GM08714 (cell line): ENCODE data around the gene ATAD3C.
"Not testable (repeated sequence)": the region's sequence is repeated elsewhere in the genome, so short reads cannot be mapped to it uniquely, and the experiment has no call there.

Source experiments
- H3K4me3 ChIP-seq: fragments of 200-500 bp; sonication (Bioruptor generic); 2 replicates; pipeline ENCODE4 v1.5.1; 2014; ENCODE audit warnings: mild to moderate bottlenecking, low read length, inconsistent platforms
- ZNF274 ChIP-seq: IDR thresholded peaks from 2 replicates; pipeline ENCODE4 v1.6.1; 2012; ENCODE audit warnings: mild to moderate bottlenecking, low read depth, low read length

Gene ATAD3C

DNA sequence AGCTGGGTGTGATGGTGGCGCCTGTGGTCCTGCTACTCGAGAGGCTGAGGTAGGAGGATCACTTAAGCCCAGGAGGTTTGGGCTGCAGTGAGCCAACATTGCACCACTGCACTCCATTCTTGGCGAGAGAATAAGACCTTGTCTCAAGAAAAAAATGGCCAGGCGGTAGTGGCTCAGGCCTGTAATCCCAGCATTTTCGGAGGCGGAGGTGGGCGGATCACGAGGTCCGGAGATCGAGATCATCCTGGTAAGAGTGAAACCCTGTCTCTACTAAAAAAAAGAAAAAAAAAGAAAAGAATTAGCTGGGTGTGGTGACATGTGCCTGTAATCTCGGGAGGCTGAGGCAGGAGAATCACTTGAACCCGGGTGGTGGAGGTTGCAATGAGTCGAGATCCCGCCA, 33.4 kb downstream of the ATAD3C start:
- TF ChIP-seq ZNF274 = no peak
- no peak overlapping the region for H3K4me3 ChIP-seq

DNA sequence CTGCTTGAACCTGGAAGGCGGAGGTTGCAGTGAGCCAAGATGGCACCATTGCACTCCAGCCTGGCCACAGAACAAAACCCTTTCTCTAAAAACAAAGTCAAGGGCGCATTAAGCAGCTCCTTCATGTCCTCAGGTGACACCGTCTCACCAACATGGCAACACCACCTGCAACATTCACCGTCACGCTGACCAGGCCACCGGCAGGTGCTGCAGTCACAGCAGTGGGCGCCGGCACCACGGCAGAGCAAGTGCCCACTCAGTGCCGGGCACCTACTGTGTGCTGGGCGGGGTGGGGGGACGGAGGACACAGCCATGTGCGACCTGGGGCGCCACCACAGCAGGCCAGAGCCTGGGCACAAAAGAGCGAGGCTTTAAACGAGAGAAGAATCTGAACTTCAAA, 34.2 kb downstream of the ATAD3C start:
- no peak overlapping the region for H3K4me3 ChIP-seq

DNA sequence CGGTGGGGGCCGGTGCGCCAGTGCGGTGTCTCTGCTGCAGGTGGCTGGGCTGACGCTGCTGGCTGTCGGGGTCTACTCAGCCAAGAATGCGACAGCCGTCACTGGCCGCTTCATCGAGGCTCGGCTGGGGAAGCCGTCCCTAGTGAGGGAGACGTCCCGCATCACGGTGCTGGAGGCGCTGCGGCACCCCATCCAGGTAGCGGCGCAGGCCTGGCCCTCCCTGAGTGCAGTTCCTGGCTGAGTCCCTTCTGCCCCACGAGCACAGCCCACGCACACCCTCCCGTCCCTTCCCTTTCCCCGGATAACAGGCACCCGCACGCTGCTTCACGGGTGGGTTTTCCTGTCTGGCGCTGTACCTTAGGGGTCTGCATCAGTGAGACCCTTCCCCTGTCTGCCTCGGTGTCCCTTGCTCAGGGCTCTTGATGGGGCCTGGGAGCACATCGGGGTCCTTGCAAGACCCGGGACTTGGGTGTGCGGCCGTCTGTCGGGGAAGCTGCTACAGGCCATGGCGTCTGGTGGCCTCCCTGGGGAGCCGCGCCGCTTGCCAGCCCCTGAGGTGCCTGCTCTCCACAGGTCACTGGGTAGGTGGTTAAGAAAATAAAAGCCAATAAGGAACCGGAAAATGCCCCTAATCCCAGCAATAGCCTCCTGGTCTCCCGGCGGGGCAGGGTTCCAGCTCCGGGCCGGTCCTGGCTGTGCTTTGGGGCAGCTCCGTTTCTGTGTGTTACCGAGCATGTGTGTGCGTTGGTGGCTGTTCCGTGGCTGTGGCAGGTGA, 35.7 kb downstream of the ATAD3C start:
- H3K4me3 ChIP-seq = not testable (repeated sequence)

More for the DNA sequence above, 34.2 kb downstream of the ATAD3C start:
- no peak for TF ChIP-seq ZNF274

- not testable (repeated sequence) for H3K4me3 ChIP-seq
These were observed 36.3 kb downstream of the ATAD3C start for GRCh38 chr1:1485755-1486317.

DNA sequence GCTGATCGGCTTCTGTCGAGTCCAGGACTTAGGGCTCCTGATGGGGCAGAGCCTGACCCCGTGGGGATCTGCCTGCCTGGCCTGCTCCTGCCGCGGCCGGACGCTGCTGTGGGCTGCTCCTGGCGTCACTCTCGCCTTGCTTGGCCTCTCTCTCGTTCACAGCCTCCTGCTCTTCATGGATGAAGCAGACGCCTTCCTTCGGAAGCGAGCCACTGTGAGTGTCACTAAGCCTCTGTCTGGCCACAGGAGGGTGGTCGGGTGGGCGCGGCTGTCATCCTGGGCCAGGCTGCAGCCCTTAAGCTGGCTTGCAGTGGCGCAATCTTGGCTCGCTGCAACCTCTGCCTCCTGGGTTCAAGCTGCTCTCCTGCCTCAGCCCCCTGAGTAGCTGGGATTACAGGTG, 38.2 kb downstream of the ATAD3C start:
- TF ChIP-seq ZNF274 = no peak
- H3K4me3 ChIP-seq = no peak overlapping the region

GRCh38 chr1:1489231-1489630, 39.7 kb downstream of the ATAD3C start:
- H3K4me3 ChIP-seq = no peak overlapping the region
- no peak for TF ChIP-seq ZNF274

DNA sequence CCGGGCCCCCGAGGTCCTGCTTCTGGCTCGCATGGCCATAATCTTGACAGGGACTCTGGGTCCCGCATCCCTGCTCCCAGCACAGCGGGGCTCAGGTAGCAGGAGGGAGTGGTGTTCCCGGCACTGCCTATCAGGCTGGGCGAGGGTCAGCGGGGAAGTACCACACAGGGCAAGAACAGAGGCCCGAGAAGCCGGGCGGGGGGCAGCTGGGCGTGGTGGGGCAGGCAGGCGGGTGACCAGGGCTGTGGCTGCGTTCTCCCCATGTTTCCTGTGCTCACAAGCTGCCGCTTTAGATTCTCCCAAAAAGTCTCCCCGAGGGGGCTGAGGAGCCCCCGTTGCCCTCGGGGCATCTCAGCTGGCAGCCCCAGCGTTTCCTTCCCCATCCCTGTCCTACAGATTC, 40.4 kb downstream of the ATAD3C start:
- no peak overlapping the region for H3K4me3 ChIP-seq
- TF ChIP-seq ZNF274 = no peak

DNA sequence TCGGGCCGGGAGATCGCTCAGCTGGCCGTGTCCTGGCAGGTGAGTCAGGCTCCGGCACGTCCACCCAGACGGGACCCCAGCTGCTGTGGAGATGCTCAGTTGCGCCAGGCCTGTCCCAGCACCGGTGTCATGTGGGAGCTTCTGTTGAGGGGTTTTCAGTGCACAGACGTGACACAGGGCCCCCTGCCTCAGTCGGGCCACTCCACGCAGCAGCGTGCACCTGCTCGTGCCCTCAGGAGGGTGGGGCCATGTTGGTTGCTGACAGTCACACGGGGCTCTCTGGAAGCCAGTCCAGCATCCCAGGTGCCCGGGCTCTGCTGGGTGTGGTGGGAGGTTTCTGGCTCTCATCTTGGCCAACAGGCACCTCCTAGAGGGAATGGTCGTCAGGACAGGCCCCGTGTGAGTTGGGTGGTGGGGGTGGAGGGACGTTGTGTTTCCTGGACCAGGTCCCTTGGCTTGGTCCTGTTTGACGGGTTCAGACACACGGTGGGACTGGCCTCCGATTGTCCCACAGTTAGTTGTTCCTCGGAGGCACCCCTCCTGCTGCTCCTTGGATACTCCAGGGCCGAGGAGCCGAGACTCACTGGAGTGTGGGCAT, 41.2 kb downstream of the ATAD3C start:
- no peak for TF ChIP-seq ZNF274
- H3K4me3 ChIP-seq = no peak overlapping the region

- TF ChIP-seq ZNF274 = no peak
- no peak overlapping the region for H3K4me3 ChIP-seq
These were observed 42.1 kb downstream of the ATAD3C start for GRCh38 chr1:1491601-1492000.

DNA sequence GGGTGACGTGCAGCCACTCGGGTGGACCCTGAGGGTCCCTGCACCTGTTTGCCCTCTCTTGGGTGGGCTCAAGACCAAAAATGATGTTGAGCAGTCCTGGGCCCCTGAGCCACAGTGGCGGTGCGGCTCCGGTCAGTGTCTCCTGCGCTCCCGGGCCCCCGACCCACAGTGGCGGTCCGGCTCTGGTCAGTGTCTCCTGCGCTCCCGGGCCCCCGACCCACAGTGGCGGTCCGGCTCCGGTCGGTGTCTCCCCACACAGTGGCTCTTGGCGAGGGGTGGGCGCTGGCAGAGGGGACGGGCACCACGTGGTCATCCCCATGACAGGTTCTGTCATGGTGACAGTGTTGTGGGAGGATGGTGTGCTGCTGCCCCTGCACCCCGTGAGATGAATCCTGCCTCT, 44.8 kb downstream of the ATAD3C start:
- not testable (repeated sequence) for H3K4me3 ChIP-seq

- not testable (repeated sequence) for H3K4me3 ChIP-seq
These were observed 46.0 kb downstream of the ATAD3C start for GRCh38 chr1:1495461-1495975.

GRCh38 chr1:1504777-1505365, 55.4 kb downstream of the ATAD3C start:
- H3K4me3 ChIP-seq = not testable (repeated sequence)

DNA sequence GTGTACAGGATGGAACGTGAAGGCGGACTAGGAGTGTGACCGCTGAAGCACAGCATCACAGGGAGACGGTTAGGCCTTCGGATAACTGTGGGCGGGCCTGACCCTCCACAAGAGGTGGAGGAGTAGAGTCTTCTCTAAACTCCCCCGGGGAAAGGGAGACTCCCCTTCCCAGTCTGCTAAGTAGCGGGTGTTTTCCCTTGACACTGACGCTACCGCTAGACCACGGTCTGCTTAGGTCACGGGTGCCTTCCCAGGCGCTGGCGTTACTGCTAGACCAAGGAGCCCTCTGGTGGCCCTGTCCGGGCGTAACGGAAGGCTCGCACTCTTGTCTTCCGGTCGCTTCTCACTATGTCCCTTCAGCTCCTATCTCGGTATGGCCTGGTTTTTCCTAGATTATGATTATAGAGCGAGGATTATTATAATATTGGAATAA, 55.9 kb downstream of the ATAD3C start:
- H3K4me3 ChIP-seq = not testable (repeated sequence)

- not testable (repeated sequence) for H3K4me3 ChIP-seq
These were observed 56.3 kb downstream of the ATAD3C start for GRCh38 chr1:1505801-1506200.

DNA sequence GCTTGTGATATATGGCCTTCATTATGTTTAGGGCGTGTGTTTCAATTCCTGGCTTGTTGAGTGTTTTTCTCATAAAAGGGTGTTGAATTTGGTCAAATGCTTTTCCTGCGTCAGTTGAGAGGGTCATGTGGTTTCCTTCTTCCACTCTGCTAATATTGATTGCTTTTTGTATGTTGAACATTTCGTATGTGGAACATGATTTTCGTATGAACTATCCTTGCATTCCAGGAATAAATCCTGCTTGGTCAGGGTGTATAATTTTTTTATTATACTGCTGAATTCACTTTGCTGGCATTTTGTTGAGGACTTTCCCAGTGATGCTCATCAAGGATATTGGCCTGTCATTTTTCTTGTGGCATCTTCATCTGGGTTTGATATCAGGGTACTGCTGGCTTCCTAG, 57.8 kb downstream of the ATAD3C start:
- TF ChIP-seq ZNF274 = no peak
- H3K4me3 ChIP-seq = no peak overlapping the region

DNA sequence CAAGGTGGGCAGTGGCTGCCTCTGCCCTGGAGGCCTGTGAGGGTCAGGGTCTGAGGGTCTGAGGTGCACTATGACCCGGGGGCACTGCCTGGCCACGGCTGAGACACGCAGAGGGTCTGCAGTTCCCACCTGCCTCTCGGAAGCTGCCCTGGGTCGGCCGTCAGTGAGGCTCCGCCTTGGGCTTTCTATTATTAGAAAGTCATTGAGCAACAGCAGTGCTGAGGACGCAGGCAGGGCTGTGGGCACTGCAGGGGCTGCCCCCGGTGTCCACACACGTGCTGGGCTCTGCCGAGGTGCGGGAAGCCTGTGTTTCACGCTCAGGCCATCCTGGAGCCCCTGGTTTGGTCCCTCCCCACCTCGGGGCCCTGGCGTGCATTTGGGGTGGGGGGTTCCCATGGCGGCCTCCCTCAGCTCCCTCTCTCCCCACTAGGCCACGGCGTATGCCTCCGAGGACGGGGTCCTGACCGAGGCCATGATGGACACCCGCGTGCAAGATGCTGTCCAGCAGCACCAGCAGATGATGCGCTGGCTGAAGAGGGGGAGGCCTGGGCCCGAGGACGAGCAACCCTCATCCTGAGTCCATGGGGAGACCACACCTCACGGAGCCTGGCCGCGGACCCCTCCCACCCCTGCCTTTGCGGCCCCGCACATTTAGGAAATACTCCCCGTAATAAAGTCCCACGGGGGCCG, 59.4 kb downstream of the ATAD3C start:
- not testable (repeated sequence) for H3K4me3 ChIP-seq

DNA sequence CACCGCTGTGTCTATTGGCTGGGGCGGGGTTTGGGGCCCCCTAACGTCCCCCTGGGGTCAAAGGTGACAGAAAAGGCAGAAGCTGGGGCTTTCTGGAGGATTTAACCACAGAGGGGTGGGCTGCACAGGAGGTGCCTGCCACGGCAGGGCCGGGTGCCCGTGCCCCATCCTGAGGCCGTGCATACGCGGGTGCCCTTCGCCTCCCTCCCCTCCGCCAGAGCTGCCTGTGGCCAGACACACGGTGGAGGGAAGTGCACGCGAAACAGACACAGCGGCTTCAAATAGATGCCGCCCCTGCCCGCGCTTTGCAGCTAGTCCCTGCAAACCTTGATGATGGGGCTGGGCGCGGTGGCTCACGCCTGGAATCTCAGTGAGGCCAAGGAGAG, 60.0 kb downstream of the ATAD3C start:
- not testable (repeated sequence) for H3K4me3 ChIP-seq
